GM19395 (cell line): ENCODE measurements around the gene ANKRD11.
"Not testable (repeated sequence)": the region's sequence is repeated elsewhere in the genome, so short reads cannot be mapped to it uniquely, and the experiment has no call there.

Experiments
- ATAC-seq: cut with Tn5 transposase; IDR thresholded peaks from one replicate; pipeline ENCODE4 v1.9.1; 2021; ENCODE audit warnings: mild to moderate bottlenecking, moderate library complexity; ENCODE audit not compliant: unreplicated experiment

ANKRD11 gene

DNA sequence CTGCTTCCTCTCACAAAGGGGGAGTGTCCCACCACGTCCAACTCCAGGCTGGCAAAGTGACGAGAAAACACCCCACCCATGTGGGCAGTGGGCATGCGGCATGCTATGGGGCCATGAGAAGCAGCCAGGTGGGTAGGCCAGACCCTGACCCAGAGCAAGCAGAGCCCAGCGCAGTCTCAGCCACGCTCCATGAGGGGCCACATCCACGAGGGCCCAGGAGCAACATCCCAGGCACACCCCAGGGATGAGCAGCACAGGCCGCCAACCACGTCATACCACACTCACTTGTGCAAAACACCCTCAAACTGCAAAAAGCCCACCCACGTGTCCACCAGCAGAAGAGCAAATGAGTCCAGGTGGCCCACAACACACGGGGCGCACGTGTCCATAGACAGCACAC is 155.9 kb downstream of the ANKRD11 start:
- no peak for ATAC-seq

- ATAC-seq: no peak
These were observed 156.3 kb downstream of the ANKRD11 start for GRCh38 chr16:89334050-89334449.

- not testable (repeated sequence) for ATAC-seq
These were observed 156.9 kb downstream of the ANKRD11 start for GRCh38 chr16:89333401-89334001.

DNA sequence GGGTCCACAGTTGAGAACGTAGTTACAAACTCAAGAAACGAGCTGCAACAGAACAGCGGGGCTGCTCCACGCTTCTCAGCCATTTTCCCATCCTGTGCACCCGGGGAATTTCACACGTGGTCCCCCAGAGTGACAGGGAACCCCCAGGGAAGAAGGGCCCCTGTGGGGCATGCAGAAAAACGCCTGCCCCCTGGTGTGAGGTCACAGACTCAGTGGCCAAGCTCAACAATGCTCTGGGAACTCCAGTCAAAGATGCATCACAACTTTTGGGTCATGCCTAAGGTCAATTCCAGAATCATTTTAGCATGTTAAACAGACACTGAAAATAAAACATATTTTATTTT is 157.5 kb downstream of the ANKRD11 start:
- ATAC-seq: no peak

DNA sequence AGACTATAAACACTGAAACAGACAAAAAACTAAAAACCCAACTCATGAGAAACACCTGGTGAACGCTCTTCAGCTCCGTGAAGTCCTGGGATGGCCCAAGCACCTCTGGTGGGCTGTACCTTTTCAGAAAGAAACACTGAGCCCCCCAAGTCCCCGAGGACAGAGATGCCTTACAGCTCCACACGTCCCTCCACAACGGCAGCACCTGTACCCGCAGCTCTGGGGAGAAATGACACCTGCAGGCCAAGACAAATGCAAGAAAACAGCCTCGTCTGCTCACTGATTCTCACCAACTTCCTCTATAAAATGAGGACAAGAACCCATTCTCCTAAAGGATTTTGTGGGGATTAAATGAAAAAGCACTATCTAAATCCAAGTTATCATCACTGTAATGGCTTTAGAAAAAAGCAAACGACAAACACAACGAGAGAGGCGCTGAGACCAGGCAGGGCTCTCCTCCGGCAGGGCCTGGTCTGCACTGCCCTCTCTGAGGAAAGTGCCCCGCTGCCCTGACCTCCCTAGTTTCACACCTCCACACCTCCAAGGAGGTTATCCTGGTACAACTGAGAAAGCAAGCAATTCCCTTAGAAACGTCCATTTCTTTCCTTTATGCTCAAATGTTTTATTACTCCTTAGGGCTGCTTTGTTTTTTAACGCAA is 158.0 kb downstream of the ANKRD11 start:
- no peak for ATAC-seq

GRCh38 chr16:89331371-89332109 is 158.8 kb downstream of the ANKRD11 start:
- ATAC-seq: no peak

DNA sequence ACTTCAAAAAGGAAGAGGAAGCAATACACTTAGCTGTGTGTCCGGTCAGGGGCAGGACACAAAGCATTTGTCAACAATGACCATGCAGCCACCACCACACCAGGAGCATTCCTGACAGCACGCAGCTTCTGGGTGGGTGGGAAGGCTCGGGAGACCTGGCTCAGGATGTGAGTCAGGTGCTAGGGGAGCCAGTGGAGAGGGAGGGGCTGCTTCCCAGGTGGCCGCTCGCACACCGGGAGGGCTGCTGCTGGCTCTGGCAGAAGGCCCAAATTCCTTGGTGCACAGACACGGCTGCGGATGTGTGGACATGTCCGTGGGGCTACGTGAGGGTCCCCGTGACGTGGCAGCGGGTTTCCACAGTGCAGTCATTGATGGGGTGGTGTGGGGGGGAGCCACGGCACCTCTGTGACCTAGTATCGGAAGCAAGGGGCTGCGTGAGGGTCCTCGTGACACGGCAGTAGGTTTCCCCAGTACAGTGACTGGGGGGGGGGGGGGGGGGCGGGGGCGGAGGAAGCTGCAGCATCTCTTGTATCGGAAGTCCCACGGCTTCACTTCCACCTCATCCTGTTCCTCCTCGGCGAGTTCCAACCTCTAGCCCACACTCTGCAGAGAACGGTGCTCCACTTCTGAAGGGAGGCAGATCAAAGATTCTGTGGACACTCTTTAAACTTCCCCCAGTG is 160.0 kb downstream of the ANKRD11 start:
- ATAC-seq: no peak

- not testable (repeated sequence) for ATAC-seq
These were observed 160.6 kb downstream of the ANKRD11 start for GRCh38 chr16:89329830-89330176.

DNA sequence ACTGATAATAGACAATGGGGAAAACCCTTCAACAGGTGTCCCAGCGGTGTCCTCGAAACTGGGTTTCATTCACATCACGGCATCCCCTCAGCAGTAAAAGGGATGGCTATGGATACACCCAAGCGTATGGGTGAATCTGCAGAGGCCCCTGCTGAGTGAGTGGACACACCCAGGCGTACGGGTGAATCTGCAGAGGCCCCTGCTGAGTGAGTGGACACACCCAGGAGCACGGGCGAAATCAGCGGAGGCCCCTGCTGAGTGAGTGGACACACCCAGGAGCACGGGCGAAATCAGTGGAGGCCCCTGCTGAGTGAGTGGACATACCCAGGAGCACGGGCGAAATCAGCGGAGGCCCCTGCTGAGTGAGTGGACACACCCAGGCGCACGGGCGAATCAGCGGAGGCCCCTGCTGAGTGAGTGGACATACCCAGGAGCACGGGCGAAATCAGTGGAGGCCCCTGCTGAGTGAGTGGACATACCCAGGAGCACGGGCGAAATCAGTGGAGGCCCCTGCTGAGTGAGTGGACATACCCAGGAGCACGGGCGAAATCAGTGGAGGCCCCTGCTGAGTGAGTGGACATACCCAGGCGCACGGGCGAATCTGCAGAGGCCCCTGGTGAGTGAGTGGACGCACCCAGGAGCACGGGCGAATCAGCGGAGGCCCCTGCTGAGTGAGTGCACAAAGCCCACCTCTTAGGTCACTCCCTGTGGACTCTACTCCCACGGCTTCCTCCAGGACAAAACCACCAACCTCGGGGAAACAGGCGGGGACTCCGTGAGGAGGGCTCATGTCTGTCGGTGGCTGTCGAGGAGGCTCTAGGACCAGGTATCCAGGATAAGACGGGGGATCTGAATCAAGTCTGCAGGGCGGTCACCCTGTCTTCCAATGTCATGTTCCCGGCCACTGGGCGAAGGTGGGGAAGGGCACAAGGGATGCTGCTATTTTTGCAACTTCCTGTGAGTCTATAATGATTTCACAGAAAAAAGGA is 161.7 kb downstream of the ANKRD11 start:
- not testable (repeated sequence) for ATAC-seq

- ATAC-seq: no peak
These were observed 163.6 kb downstream of the ANKRD11 start for GRCh38 chr16:89326721-89327120.

DNA sequence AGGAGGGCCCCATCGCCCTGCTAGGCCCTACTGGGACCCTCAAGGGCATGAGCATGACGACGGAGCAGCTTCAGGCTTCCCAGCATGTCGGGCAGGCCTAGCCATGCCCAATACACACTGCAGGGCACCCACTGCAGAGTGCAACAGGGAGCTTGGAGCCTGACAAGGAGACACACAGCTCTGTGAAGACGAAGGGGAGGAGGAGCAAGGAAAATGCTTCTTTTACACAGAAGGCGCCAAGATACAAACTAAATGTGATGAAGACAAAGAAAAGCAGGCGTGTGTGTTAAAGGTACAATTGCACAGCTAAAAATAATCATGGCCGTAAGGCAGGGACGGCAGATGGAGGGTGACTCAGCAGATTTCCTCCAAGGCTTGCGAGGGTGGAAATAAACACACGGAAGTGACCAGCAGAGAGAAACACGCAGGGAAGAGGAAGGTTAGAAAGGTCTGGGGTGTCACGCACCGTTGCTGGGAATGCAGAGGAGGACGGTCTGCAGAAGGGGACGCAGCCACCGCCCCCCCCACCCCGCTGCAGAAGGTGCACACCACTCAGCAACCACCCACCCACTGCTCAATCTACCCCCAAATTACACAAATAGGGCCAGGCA is 164.4 kb downstream of the ANKRD11 start:
- ATAC-seq: no peak

DNA sequence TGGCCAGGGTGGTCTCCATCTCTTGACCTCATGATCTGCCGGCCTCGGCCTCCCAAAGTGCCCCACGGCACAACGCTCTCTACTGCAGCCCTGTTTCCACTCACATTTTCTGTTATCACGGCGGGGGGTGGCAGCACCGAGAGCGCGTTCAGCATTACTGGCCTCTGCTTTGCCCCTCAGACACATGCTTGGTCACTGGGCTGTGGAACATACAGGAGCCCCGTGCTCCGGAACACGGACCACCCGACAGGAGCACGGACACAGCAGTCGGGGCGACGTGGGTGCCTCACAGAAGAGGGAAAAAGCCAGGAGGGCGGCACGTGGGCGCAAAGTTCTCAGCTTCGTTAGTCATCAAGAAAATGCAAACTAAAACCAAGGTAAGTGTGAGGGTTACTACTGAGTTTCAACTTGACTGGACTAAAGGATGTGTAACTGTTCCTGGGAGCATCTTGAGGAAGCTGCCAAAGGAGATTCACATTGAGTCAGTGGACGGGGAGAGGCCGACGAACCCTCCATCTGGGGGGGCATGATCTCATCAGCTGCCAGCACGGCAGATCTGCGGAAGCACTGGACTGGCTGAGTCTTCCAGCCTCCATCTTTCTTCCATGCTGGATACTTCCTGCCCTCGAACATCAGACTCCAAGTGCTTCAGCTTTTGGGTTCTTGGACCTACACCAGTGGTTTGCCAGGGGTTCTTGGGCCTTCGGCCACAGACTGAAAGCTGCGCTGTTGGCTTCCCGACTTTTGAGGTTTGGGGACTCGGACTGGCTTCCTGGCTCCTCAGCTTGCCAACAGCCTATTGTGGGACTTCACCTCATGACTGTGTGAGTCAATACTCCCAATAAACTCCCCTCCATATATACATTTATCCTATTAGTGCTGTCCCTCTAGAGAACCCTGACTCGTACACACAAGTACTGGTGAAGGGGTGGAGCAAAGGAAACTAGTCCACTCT is 166.0 kb downstream of the ANKRD11 start:
- ATAC-seq: peak; percentile 70

DNA sequence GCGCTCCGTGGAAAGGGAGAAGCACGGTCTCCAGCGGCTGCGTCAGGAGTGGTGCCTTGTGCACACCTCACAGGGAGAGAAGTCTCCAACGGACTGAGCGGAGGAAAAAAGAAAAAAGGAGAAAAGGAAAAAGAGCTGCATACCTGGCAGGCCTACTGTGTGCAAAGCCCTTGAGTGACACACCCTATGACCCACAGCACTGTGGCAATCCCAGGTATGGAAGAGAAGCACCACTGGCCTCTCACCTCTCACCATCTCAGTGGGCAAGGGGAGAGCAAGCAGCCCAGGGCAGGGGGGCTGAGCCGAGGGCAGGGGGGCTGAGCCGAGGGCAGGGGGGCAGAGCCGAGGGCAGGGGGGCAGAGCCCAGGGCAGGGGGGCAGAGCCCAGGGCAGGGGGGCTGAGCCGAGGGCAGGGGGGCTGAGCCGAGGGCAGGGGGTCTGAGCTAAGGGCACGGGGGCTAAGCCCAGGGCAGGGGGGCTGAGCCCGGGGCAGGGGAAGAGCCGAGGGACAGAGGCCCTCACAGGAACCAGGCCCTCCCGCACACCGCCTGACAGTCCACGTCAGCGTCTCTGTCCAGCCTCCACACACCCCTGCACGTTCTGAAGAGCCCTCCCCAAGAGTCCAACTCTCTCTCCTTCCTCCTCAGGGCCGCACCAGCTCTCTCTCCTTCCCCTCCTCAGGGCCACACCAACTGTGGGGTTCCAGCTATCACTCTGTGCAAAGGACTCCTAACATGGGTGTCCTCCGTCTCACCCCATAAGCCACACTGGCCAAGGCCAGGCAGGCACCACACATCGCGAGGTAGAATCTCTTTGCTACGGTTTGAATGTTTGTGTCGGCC is 167.0 kb downstream of the ANKRD11 start:
- ATAC-seq: no peak

DNA sequence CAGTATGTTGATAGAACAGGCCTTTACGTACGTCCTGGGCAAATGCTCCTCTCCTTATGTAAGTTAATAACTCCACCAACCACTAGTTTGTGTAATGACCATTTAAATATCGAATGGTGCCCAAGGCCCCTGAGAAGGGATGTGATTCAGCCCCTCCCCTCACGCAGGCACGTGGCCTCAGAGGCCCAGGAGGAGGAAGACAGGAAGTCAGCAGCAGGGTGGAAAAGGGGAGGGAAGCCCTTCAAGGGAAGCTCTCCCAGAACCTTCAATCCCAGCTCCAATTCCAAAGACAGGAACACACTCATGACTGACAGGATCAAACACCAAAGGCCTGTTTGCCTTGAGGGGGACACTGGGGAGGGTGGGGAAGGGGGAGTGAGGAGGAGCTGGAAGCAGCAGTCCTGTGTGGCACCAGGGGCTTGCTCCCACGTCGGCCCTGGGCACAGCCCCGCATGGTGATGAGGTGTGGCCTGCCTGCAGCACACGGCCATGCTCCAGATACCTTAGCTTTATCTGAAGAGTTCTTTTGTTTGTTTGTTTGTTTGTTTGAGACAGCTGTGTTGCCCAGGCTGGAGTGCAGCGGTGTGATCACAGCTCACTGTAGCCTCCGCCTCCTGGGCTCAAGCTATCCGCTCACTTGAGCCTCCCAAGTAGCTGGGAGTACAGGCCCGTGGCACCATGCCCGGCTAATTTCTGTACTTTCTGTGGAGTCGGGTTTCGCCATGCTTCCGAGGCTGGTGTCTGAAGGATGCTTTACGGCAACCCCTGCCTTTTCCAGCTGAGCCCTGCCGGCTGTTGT is 167.8 kb downstream of the ANKRD11 start:
- ATAC-seq: no peak

DNA sequence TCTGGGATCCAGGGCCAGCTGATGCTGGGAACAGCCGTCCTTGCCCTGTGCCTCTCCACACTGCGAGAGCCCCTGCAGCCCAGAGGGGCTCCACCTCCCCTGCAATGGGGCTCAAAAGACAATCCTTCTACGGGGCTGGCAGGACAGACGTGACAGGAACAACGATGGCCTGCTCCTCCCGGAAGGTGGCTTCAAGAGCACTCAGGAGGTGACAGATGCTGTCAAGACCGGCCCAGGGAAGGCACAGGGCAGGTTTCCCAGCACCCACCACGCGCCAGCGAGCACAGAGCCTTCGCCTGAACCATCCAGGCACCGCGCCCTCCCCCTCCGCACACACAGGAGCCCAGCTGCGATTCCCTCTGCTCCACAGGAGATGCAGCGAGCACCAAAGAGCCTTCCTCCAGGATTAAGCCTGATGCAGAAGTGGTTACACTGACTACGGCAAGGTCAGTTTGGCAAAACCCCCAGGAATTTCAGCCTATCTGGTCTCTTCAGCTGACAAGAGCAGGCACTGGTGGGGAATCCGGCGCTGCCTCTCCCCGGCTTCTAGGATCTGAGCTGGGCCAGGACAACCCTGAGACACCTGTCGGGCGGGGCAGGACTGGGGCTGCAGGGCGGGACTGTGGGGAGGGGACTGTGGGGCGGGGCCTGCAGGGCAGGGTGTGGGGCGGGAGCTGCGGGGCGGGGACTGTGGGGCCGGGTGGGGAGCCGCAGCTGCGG is 169.4 kb downstream of the ANKRD11 start:
- ATAC-seq: no peak

DNA sequence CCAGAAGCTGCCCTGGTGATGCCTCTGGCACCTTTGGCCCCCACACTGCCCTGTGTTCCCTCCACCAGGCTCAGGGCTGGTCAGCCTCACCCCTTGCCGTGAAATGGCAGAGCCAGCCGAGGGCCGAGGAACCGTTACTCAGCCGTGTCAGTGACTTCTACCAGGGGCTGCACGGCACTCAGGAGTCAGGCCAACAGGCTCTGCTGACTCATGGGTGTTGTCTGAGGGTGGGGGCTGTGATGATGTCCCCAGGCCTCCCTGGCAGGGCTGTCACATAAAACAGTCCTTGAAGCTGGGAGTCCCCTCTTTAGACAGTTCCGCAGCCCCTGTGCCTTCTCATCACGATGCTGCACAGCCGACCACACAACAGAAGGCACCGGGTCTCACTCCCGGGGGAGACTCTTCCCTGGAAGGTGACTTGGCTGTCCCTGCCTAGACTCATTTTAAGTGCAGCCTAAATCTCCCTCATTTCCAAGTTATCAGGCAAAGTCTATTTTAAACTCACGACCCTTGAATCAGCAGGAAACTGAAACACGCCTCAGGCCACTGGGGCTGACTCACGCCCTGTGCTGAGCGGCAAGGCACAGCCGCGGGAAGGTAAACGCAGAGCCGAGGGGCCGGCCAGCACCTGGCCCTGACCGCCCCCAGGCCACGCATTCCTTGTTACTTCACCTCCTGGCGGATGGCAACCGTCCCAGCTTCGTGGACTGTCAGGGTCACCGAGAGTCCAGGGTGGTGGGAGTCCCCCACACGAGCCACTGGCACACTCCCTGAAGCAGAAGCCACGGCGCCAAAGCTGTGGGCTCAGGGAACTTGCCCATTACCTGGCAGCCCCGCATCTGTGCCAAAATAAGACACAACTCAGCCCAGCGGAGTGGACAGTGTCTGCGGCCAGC is 170.2 kb downstream of the ANKRD11 start:
- no peak for ATAC-seq
